Endothelial cell of umbilical vein (primary cell): ENCODE data around the gene ZNF526. TPM values are rescaled to one million over a fixed set of nuclear protein-coding genes. Genes with fewer than 3 reads are reported as not detected.

ENCODE experiments used
- BruUV-seq: library from RNA; stranded (reverse); fragments of 400-500 nt; replicated peaks from 2 replicates; lab custom pipeline; 2021; lab: Mats Ljungman, UMichigan
- CTCF ChIA-PET: fragments of 300-600, 350-600 bp; sonication (Branson Sonifier 250); formaldehyde crosslinking; loops from one replicate; lab custom pipeline; 2021; ENCODE audit warnings: antibody characterized with exemption, inconsistent platforms; lab: Charles Lee
- POLR2A ChIA-PET: fragments of 300-600, 350-600 bp; sonication (Branson Sonifier 250); formaldehyde crosslinking; loops from one replicate; lab custom pipeline; 2021; ENCODE audit warnings: antibody characterized with exemption, inconsistent platforms; lab: Charles Lee
- DNase-seq: peaks from one replicate; pipeline ENCODE4 v3.0.0-alpha.2; 2011; ENCODE audit warnings: low read depth, low spot score
- FAIRE-seq: peaks from 2 replicates; lab custom pipeline; 2011; peaks lifted over from hg19 to GRCh38; lab: Jason Lieb, UNC
- H2AFZ ChIP-seq: 2 replicates; pipeline ENCODE4 v1.6.0; 2012; ENCODE audit warnings: low read depth, low read length, control low read depth, inconsistent platforms
- H3K27ac ChIP-seq: 2 replicates; pipeline ENCODE4 v1.5.1; 2011; ENCODE audit warnings: low read depth, mild to moderate bottlenecking, control low read depth, low read length, moderate library complexity; ENCODE audit not compliant: insufficient read depth
- H3K27me3 ChIP-seq, 2 experiments: 2 replicates each; pipeline versions ENCODE4 v1.6.0 to v1.6.1; 2011; ENCODE audit warnings: low read length in 2 of 2, mixed read lengths in 1 of 2; ENCODE audit not compliant: control insufficient read depth in 2 of 2, insufficient read depth in 2 of 2
- H3K36me3 ChIP-seq, 2 experiments: 2 replicates in 1 of 2; 3 replicates in 1 of 2; pipeline ENCODE4 v1.5.1; 2011; ENCODE audit warnings: low read length in 2 of 2, mild to moderate bottlenecking in 1 of 2, moderate library complexity in 1 of 2; ENCODE audit not compliant: control insufficient read depth in 2 of 2, insufficient read depth in 2 of 2; ENCODE audit errors: extremely low read depth in 1 of 2
- H3K4me1 ChIP-seq: 3 replicates; pipeline ENCODE4 v1.5.1; 2011; ENCODE audit warnings: mild to moderate bottlenecking, low read length; ENCODE audit not compliant: control insufficient read depth, insufficient read depth; ENCODE audit errors: extremely low read depth
- H3K4me2 ChIP-seq: 2 replicates; pipeline ENCODE4 v1.6.1; 2011; ENCODE audit warnings: low read length, control low read depth, mixed read lengths; ENCODE audit not compliant: insufficient read depth
- H3K4me3 ChIP-seq, 3 experiments: fragments of 200-600 bp in 1 of 3; sonication (generic), shearing (Covaris generic) in 1 of 3; replicated peaks in 1 of 3; 2 replicates each; pipeline ENCODE4 v1.5.1; 2011 to 2016; ENCODE audit warnings: control low read depth in 3 of 3, low read length in 3 of 3, mild to moderate bottlenecking in 2 of 3, inconsistent platforms in 1 of 3, low read depth in 1 of 3, moderate library complexity in 1 of 3; ENCODE audit not compliant: insufficient read depth in 1 of 3
- H3K79me2 ChIP-seq: 2 replicates; pipeline ENCODE4 v1.6.0; 2012; ENCODE audit warnings: low read length, inconsistent platforms; ENCODE audit not compliant: control insufficient read depth, insufficient read depth
- H3K9ac ChIP-seq: replicated peaks from 2 replicates; pipeline ENCODE3; 2011; ENCODE audit warnings: low read length, control low read depth; ENCODE audit not compliant: insufficient read depth; ENCODE audit errors: extremely low read depth
- H3K9me1 ChIP-seq: replicated peaks from 3 replicates; pipeline ENCODE4 v1.6.0; 2011; ENCODE audit warnings: mild to moderate bottlenecking, low read length; ENCODE audit not compliant: control insufficient read depth, insufficient read depth; ENCODE audit errors: extremely low read depth
- H3K9me3 ChIP-seq: replicated peaks from 2 replicates; pipeline ENCODE4 v1.5.1; 2012; ENCODE audit warnings: low read length, inconsistent platforms; ENCODE audit not compliant: control insufficient read depth, insufficient read depth
- H4K20me1 ChIP-seq: replicated peaks from 2 replicates; pipeline ENCODE3; 2011; ENCODE audit warnings: mild to moderate bottlenecking, low read length; ENCODE audit not compliant: control insufficient read depth, insufficient read depth; ENCODE audit errors: extremely low read depth
- CTCF ChIP-seq, 2 donors: IDR thresholded peaks; 1 replicate in 1 of 2; 2 replicates in 1 of 2; pipeline ENCODE4 v1.5.1; 2011; ENCODE audit warnings: low read length in 2 of 2, mild to moderate bottlenecking in 2 of 2, moderate library complexity in 2 of 2, control low read depth in 1 of 2, inconsistent platforms in 1 of 2, low read depth in 1 of 2; ENCODE audit not compliant: insufficient read depth in 1 of 2; ENCODE audit errors: extremely low read depth in 1 of 2
- EZH2 ChIP-seq: IDR thresholded peaks from 2 replicates; pipeline ENCODE4 v1.6.1; 2012; ENCODE audit warnings: borderline replicate concordance, low read depth, mild to moderate bottlenecking, moderate library complexity, low read length, inconsistent platforms; ENCODE audit not compliant: severe bottlenecking
- FOS ChIP-seq: IDR thresholded peaks from 2 replicates; pipeline ENCODE4 v1.6.1; 2011; ENCODE audit warnings: mild to moderate bottlenecking, low read length, moderate library complexity, borderline replicate concordance; ENCODE audit not compliant: insufficient read depth
- JUN ChIP-seq: IDR thresholded peaks from 2 replicates; pipeline ENCODE4 v1.6.1; 2011; ENCODE audit warnings: borderline replicate concordance, low read depth; ENCODE audit not compliant: insufficient read length, insufficient read depth
- MAX ChIP-seq: IDR thresholded peaks from 2 replicates; pipeline ENCODE4 v1.6.1; 2011; ENCODE audit not compliant: insufficient read depth, insufficient read length
- POLR2AphosphoS5 ChIP-seq: IDR thresholded peaks from 2 replicates; pipeline ENCODE4 v1.6.1; 2012; ENCODE audit warnings: low read depth, mild to moderate bottlenecking, control low read depth, low read length, moderate library complexity; ENCODE audit not compliant: insufficient read depth
- dilution Hi-C: fragments of 300-500 bp; cut with MboI; formaldehyde crosslinking; loops from one replicate; pipeline ENCODE4 v1.15.0; 2019; ENCODE audit warnings: low sequenced_read_pairs; ENCODE audit not compliant: extremely low pct_ligation_motif_present
- intact Hi-C: fragments of 100-400 bp; cut with micrococcal nuclease; formaldehyde crosslinking; loops from one replicate; pipeline ENCODE4 v1.10.0; 2022
- polyA plus RNA-seq, 4 experiments: library from polyadenylated mRNA; depleted of rRNA in 3 of 4; stranded (reverse) in 3 of 4; unstranded in 1 of 4; fragments of >200 nt; gene quantifications; 2 replicates each; pipeline versions ENCODE4 v1.2.1 to v1.2.3, GENCODE V29; 2011 to 2012; ENCODE audit warnings: missing spikeins in 1 of 4
- total RNA-seq: library from RNA; stranded (reverse); gene quantifications from 2 replicates; pipeline ENCODE4 v1.2.3, GENCODE V29; 2021

ZNF526 gene
- total and polyA plus RNA-seq, 2 donors (not counting 3 experiments of a cell fraction or from before 2014, with no cell fraction given) = 6.5 to 13.3 TPM

GRCh38 chr19:42173695-42174094 lies 46.4 kb upstream of the ZNF526 start:
- Histone ChIP-seq H3K9ac (no peak overlapping the region), H3K9me3 (no peaks in the 10 kb centered on the region), H3K27me3 (peaks cover 32 to 40% of the 10 kb centered on the region in 2 experiments), H3K4me1 (peaks cover 8% of the 10 kb centered on the region), H3K79me2 (no peaks in the 10 kb centered on the region), H3K9me1 (no peaks in the 10 kb centered on the region), H2AFZ (no peak overlapping the region), H3K4me2 (no peak overlapping the region), H3K4me3 (no peak overlapping the region), H3K27ac (no peak overlapping the region), H4K20me1 (no peaks in the 10 kb centered on the region), H3K36me3 (no peaks in the 10 kb centered on the region)
- TF ChIP-seq EZH2 (no peak), CTCF (IDR thresholded peaks at IDR 0.05; ENCODE audit: extremely low read depth in 1 of 2, insufficient read depth in 1 of 2, low read depth in 1 of 2, low read length in 2 of 2) (no peak)
- intact Hi-C loops (no loop called here), dilution Hi-C loops (no loop called here)
- no peak for FAIRE-seq
- DNase-seq = no peak
- CTCF ChIA-PET = no interaction called here
- no TSS peak for BruUV-seq
- POLR2A ChIA-PET = no interaction called here

- Histone ChIP-seq H3K4me3 (no peak overlapping the region), H3K9me3 (no peaks in the 10 kb centered on the region), H2AFZ (no peak overlapping the region), H3K36me3 (no peaks in the 10 kb centered on the region), H3K9me1 (no peaks in the 10 kb centered on the region), H3K27ac (no peak overlapping the region), H3K27me3 (peaks cover 37 to 45% of the 10 kb centered on the region in 2 experiments), H3K9ac (no peak overlapping the region), H3K4me1 (peaks cover 8% of the 10 kb centered on the region), H3K79me2 (no peaks in the 10 kb centered on the region), H4K20me1 (no peaks in the 10 kb centered on the region), H3K4me2 (no peak overlapping the region)
- intact Hi-C loops (no loop called here), dilution Hi-C loops (no loop called here)
- DNase-seq = no peak
- ChIA-PET CTCF (no interaction called here), POLR2A (no interaction called here)
- no peak for TF ChIP-seq EZH2
- no peak for TF ChIP-seq POLR2AphosphoS5
- no peak for TF ChIP-seq JUN
- TF ChIP-seq FOS = no peak
- no peak for TF ChIP-seq MAX
- TF ChIP-seq CTCF (IDR thresholded peaks at IDR 0.05; ENCODE audit: extremely low read depth in 1 of 2, insufficient read depth in 1 of 2, low read depth in 1 of 2, low read length in 2 of 2) = no peak
- no TSS peak for BruUV-seq
- FAIRE-seq = no peak
These were observed 45.9 kb upstream of the ZNF526 start for GRCh38 chr19:42174188-42174587.
